AG04450 (cell line): ENCODE data around the gene STIM2. TPM values are rescaled to one million over a fixed set of nuclear protein-coding genes. Genes with fewer than 3 reads are reported as not detected.

Experiments
- CTCF ChIA-PET: fragments of 300-600, 350-600 bp; formaldehyde crosslinking; extraction: SDS; loops from one replicate; lab custom pipeline; 2022; ENCODE audit warnings: antibody characterized with exemption, inconsistent platforms; lab: Charles Lee
- POLR2A ChIA-PET: fragments of 350-600 bp; formaldehyde crosslinking; extraction: SDS; loops from one replicate; lab custom pipeline; 2021; ENCODE audit warnings: antibody characterized with exemption, inconsistent platforms; lab: Yijun Ruan, JAX
- DNase-seq: peaks from one replicate; pipeline ENCODE4 v3.0.0-alpha.2; 2011; ENCODE audit warnings: low read depth, low spot score
- H3K27ac ChIP-seq: one replicate; pipeline ENCODE4 v1.5.1; 2012; ENCODE audit warnings: low read depth, low read length, control low read depth
- H3K27me3 ChIP-seq: one replicate; pipeline ENCODE4 v1.6.0; 2012; ENCODE audit warnings: low read length; ENCODE audit not compliant: control insufficient read depth, insufficient read depth
- H3K4me3 ChIP-seq: 2 replicates; pipeline ENCODE4 v1.5.1; 2011; ENCODE audit warnings: mild to moderate bottlenecking, low read depth, low read length, control low read depth
- H3K9me3 ChIP-seq: 2 replicates; pipeline ENCODE4 v1.5.1; 2012; ENCODE audit warnings: low read length; ENCODE audit not compliant: control insufficient read depth, insufficient read depth
- CTCF ChIP-seq: IDR thresholded peaks from 2 replicates; pipeline ENCODE4 v1.5.1; 2011; ENCODE audit warnings: low read depth, low read length, control low read depth, inconsistent platforms
- polyA plus RNA-seq: library from polyadenylated mRNA; depleted of rRNA; stranded (reverse); fragments of >200 nt; gene quantifications from 2 replicates; pipeline ENCODE4 v1.2.3, GENCODE V29; 2011

STIM2 gene
- polyA plus RNA-seq, 1 experiment: 26.8 TPM

- POLR2A ChIA-PET: no interaction called here
- Histone ChIP-seq H3K9me3 (no peaks in the 10 kb centered on the region), H3K27ac (no peak overlapping the region), H3K4me3 (no peak overlapping the region), H3K27me3 (no peaks in the 10 kb centered on the region)
- no peak for DNase-seq
- CTCF ChIA-PET: interaction anchor here (0.6 to 1.9 kb wide), 3 partner anchors 8 to 727 kb away, joined by 3 to 6 read pairs (median 4); no protein-coding TSS in a partner anchor
- TF ChIP-seq CTCF: peak; percentile 30
Observed at GRCh38 chr4:27000820-27001219, 140.2 kb downstream of the STIM2 start.

GRCh38 chr4:27001398-27002164, 140.9 kb downstream of the STIM2 start:
- no peak for TF ChIP-seq CTCF
- POLR2A ChIA-PET: no interaction called here
- Histone ChIP-seq H3K27me3 (no peaks in the 10 kb centered on the region), H3K27ac (no peak overlapping the region), H3K4me3 (no peak overlapping the region), H3K9me3 (no peaks in the 10 kb centered on the region)
- CTCF ChIA-PET: interaction anchor here (0.6 to 1.5 kb wide), 3 partner anchors 9 to 728 kb away, joined by 3 to 4 read pairs (median 3); no protein-coding TSS in a partner anchor
- no peak for DNase-seq

- CTCF ChIA-PET: interaction anchor here (0.7 kb wide), 1 partner anchor 285 kb away, joined by 4 read pairs; no protein-coding TSS in a partner anchor
- peak; percentile 31; the same call in 1 of the 2 replicates for TF ChIP-seq CTCF
- H3K9me3 ChIP-seq: no peaks in the 10 kb centered on the region
- DNase-seq: no peak
- POLR2A ChIA-PET: no interaction called here
- no peak overlapping the region for H3K4me3 ChIP-seq
- no peak overlapping the region for H3K27ac ChIP-seq
- H3K27me3 ChIP-seq: no peaks in the 10 kb centered on the region
Observed at GRCh38 chr4:27003642-27004113, 143.0 kb downstream of the STIM2 start.

- no peaks in the 10 kb centered on the region for H3K27me3 ChIP-seq
- H3K4me3 ChIP-seq: no peak overlapping the region
- ChIA-PET CTCF (interaction anchor here (0.5 to 3.9 kb wide), 3 partner anchors 145 to 676 kb away, joined by 3 to 17 read pairs (median 7); partner anchors contain the start of gene STIM2), POLR2A (interaction anchor here (1.6 to 2.3 kb wide), 2 partner anchors 144 to 148 kb away, joined by 5 to 13 read pairs; partner anchors contain the start of gene STIM2)
- TF ChIP-seq CTCF: no peak
- no peak for DNase-seq
- no peak overlapping the region for H3K27ac ChIP-seq
- H3K9me3 ChIP-seq: no peaks in the 10 kb centered on the region
Observed at GRCh38 chr4:27005501-27005900, 144.9 kb downstream of the STIM2 start.
